ENCODE data around the gene ATAD3B.
"Not testable (repeated sequence)": the region's sequence is repeated elsewhere in the genome, so short reads cannot be mapped to it uniquely, and the experiment has no call there.

Gene ATAD3B

GRCh38 chr1:1425753-1426495, 45.6 kb upstream of the ATAD3B start:
- WGBS (ENCODE audit: insufficient coverage), result 56% methylated on average over 27 of the region's 33 CpGs
- Histone ChIP-seq H3K4me1 (ENCODE audit: control extremely low read depth in 1 of 4, control insufficient read depth in 4 of 4, insufficient read depth in 4 of 4, low read length in 3 of 4) (peaks cover 0 to 26% (median 13%) of the 10 kb centered on the region in 4 experiments), H3K27me3 (replicated peaks in 2 of 5; ENCODE audit: control insufficient read depth in 4 of 5, insufficient read depth in 5 of 5, low read length in 4 of 5) (peaks cover 0 to 5% (median 0%) of the 10 kb centered on the region in 5 experiments), H3K36me3 (ENCODE audit: control insufficient read depth in 4 of 4, insufficient read depth in 4 of 4, low read length in 3 of 4) (no peaks in the 10 kb centered on the region), H3K9me3 (ENCODE audit: control extremely low read depth in 1 of 5, control insufficient read depth in 4 of 5, insufficient read depth in 2 of 5, low read depth in 1 of 5, low read length in 4 of 5) (no peaks in the 10 kb centered on the region), H3K27ac (ENCODE audit: insufficient read depth in 1 of 2, low read depth in 1 of 2, low read length in 2 of 2, poor library complexity in 1 of 2, severe bottlenecking in 2 of 2) (no peak overlapping the region), H3K4me3 (ENCODE audit: control insufficient read depth in 1 of 7, extremely low read depth in 1 of 7, insufficient read depth in 4 of 7, low read depth in 2 of 7, low read length in 6 of 7) (peak overlapping the region in 1 of 7 experiments; percentile 25)
- ChIA-PET CTCF (interaction anchor here (1.0 to 1.8 kb wide), 5 partner anchors 11 to 24 kb away, joined by 3 to 5 read pairs (median 4); no protein-coding TSS in a partner anchor), POLR2A (no interaction called here)
- DNase-seq, result no peak

DNA sequence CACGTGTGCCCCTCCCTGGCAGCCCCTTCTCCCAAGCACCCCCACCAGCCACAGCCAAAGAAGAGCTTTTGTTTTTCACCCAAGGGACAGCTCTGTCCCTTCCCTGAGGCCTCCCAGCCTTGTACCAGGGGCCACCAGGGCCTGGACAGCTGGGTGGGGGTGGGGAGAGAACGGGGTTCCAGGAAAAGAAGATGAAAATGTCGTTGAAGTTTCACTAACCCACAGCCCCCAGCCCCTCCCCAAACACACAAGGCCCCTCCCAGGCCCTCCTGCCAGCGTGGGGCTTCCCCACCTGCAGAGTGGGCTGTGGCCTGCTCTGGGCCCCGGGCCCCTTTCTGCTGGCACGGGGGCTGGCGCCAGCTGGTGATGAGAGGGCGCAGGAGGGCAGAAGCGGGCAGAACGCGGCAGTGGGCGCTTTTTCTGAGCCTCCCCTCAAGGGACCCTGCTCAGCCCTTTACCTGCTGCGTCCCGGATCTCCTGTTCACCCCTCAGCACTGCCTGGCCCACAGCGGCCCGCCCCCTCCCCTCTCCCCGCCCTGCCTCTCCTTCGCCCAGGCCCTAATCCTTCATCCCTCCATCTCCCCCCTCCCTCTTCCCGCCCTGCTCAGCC, 45.0 kb upstream of the ATAD3B start:
- no peaks in the 10 kb centered on the region for H3K9me3 ChIP-seq (ENCODE audit: control extremely low read depth in 1 of 5, control insufficient read depth in 4 of 5, insufficient read depth in 2 of 5, low read depth in 1 of 5, low read length in 4 of 5)
- H3K36me3 ChIP-seq (ENCODE audit: control insufficient read depth in 4 of 4, insufficient read depth in 4 of 4, low read length in 3 of 4), result no peaks in the 10 kb centered on the region
- H3K27me3 ChIP-seq (replicated peaks in 2 of 5; ENCODE audit: control insufficient read depth in 4 of 5, insufficient read depth in 5 of 5, low read length in 4 of 5), result peaks cover 0 to 4% (median 0%) of the 10 kb centered on the region in 5 experiments
- peak overlapping the region in 1 of 7 experiments; percentile 25 for H3K4me3 ChIP-seq (ENCODE audit: control insufficient read depth in 1 of 7, extremely low read depth in 1 of 7, insufficient read depth in 4 of 7, low read depth in 2 of 7, low read length in 6 of 7)
- POLR2A ChIA-PET, result no interaction called here
- peak in 2 of 3 donors; percentile 54 to 67 for DNase-seq
- no peak overlapping the region for H3K27ac ChIP-seq (ENCODE audit: insufficient read depth in 1 of 2, low read depth in 1 of 2, low read length in 2 of 2, poor library complexity in 1 of 2, severe bottlenecking in 2 of 2)
- WGBS (ENCODE audit: insufficient coverage), result 29% methylated on average over 15 of the region's 19 CpGs
- CTCF ChIA-PET, result interaction anchor here (1.0 to 1.1 kb wide), 3 partner anchors 10 to 24 kb away, joined by 3 to 5 read pairs (median 4); no protein-coding TSS in a partner anchor
- H3K4me1 ChIP-seq (ENCODE audit: control extremely low read depth in 1 of 4, control insufficient read depth in 4 of 4, insufficient read depth in 4 of 4, low read length in 3 of 4), result peaks cover 0 to 32% (median 15%) of the 10 kb centered on the region in 4 experiments

DNA sequence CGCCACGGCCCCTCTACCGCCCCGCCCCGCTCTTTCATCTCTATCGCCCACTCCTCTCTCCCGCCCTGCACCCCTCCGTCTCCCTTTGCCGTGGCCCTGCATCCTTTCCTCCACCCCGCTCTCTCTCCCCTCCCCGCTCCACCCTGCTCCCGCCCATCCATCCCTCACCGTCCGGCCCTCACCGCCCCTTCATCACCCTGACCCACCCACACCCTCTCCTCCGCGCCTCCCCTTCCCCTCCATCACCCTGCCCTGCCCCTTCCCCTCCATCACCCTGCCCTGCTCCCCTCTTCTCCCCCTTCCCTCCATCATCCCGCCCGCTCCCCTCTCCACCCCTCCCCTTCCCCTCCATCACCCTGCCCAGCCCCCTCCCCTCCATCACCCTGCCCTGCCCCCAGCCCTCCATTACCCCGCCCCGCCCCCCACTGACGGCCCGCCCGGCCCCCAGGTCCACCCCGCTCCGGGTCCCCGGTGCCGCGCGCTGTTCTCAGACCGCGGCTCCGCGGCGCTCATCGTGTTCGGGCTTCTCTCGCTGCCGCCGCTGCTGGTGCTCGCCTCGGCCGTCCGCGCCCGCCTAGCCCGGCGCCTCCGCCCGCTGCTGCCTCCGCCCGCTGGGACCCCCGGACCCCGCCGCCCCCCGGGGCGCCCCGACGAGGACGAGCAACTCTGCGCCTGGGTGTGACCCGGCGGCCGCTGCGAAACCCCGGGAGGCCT, 44.3 kb upstream of the ATAD3B start:
- Histone ChIP-seq H3K4me1 (ENCODE audit: control extremely low read depth in 1 of 4, control insufficient read depth in 4 of 4, insufficient read depth in 4 of 4, low read length in 3 of 4) (peaks cover 0 to 39% (median 22%) of the 10 kb centered on the region in 4 experiments), H3K9me3 (ENCODE audit: control extremely low read depth in 1 of 5, control insufficient read depth in 4 of 5, insufficient read depth in 2 of 5, low read depth in 1 of 5, low read length in 4 of 5) (no peaks in the 10 kb centered on the region), H3K27me3 (replicated peaks in 2 of 5; ENCODE audit: control insufficient read depth in 4 of 5, insufficient read depth in 5 of 5, low read length in 4 of 5) (peaks cover 0 to 4% (median 0%) of the 10 kb centered on the region in 5 experiments), H3K4me3 (ENCODE audit: control insufficient read depth in 1 of 7, extremely low read depth in 1 of 7, insufficient read depth in 4 of 7, low read depth in 2 of 7, low read length in 6 of 7) (peak overlapping the region in 2 of 7 experiments; percentile 40 to 50), H3K36me3 (ENCODE audit: control insufficient read depth in 4 of 4, insufficient read depth in 4 of 4, low read length in 3 of 4) (no peaks in the 10 kb centered on the region), H3K27ac (ENCODE audit: insufficient read depth in 1 of 2, low read depth in 1 of 2, low read length in 2 of 2, poor library complexity in 1 of 2, severe bottlenecking in 2 of 2) (no peak overlapping the region)
- ChIA-PET POLR2A (no interaction called here), CTCF (no interaction called here)
- peak in 1 of 3 donors; percentile 37 for DNase-seq
- WGBS (ENCODE audit: insufficient coverage), result 11% methylated on average over 59 of the region's 66 CpGs

DNA sequence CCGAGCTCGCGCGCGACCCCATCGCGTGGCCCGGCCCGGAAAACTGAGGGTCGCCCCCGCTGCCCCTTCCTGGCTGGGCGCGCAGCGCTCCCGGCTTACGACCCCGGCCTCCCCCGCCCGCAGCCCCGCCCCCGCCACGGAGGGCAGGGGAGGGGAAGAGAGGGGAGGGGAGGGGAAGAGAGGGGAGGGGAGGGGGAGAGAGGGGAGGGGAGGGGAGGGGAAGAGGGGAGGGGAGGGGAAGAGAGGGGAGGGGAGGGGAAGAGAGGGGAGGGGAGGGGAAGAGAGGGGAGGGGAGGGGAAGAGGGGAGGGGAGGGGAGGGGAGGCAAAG, 43.8 kb upstream of the ATAD3B start:
- DNase-seq, result peak in 1 of 3 donors; percentile 53
- POLR2A ChIA-PET, result no interaction called here
- no peaks in the 10 kb centered on the region for H3K36me3 ChIP-seq (ENCODE audit: control insufficient read depth in 4 of 4, insufficient read depth in 4 of 4, low read length in 3 of 4)
- peaks cover 0 to 2% (median 0%) of the 10 kb centered on the region in 5 experiments for H3K27me3 ChIP-seq (replicated peaks in 2 of 5; ENCODE audit: control insufficient read depth in 4 of 5, insufficient read depth in 5 of 5, low read length in 4 of 5)
- H3K9me3 ChIP-seq (ENCODE audit: control extremely low read depth in 1 of 5, control insufficient read depth in 4 of 5, insufficient read depth in 2 of 5, low read depth in 1 of 5, low read length in 4 of 5), result no peaks in the 10 kb centered on the region
- peak overlapping the region in 2 of 7 experiments; percentile 40 to 50 for H3K4me3 ChIP-seq (ENCODE audit: control insufficient read depth in 1 of 7, extremely low read depth in 1 of 7, insufficient read depth in 4 of 7, low read depth in 2 of 7, low read length in 6 of 7)
- H3K27ac ChIP-seq (ENCODE audit: insufficient read depth in 1 of 2, low read depth in 1 of 2, low read length in 2 of 2, poor library complexity in 1 of 2, severe bottlenecking in 2 of 2), result no peak overlapping the region
- whole genome bisulfite sequencing (ENCODE audit: insufficient coverage), result 0% methylated on average over 9 of the region's 22 CpGs
- CTCF ChIA-PET, result interaction anchor here (2.9 kb wide), 1 partner anchor 12 kb away, joined by 11 read pairs; no protein-coding TSS in a partner anchor
- H3K4me1 ChIP-seq (ENCODE audit: control extremely low read depth in 1 of 4, control insufficient read depth in 4 of 4, insufficient read depth in 4 of 4, low read length in 3 of 4), result peaks cover 0 to 44% (median 22%) of the 10 kb centered on the region in 4 experiments

DNA sequence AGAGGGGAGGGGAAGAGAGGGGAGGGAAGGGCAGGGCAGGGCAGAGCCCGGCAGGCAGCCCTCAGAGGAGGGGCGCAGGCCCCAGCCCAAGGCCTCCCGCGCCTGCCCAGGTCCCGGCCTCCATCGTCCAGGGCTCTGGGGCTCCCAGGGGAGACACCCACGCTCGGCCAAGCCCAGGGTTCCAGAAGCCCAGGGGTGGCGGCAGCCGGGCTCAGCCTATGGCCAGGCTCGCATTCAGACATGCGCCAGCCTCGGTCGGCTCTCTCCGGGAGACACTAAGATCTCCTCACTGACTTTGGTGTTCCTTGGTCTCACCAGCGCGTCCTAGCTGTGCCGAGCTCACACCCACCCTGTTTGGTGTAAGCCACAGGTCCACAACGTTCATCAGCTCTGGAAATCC, 43.4 kb upstream of the ATAD3B start:
- CTCF ChIA-PET, result interaction anchor here (2.9 kb wide), 1 partner anchor 13 kb away, joined by 11 read pairs; no protein-coding TSS in a partner anchor
- H3K27me3 ChIP-seq (replicated peaks in 2 of 5; ENCODE audit: control insufficient read depth in 4 of 5, insufficient read depth in 5 of 5, low read length in 4 of 5), result peaks cover 0 to 2% (median 0%) of the 10 kb centered on the region in 5 experiments
- no peak overlapping the region for H3K4me3 ChIP-seq (ENCODE audit: control insufficient read depth in 1 of 7, extremely low read depth in 1 of 7, insufficient read depth in 4 of 7, low read depth in 2 of 7, low read length in 6 of 7)
- H3K4me1 ChIP-seq (ENCODE audit: control extremely low read depth in 1 of 4, control insufficient read depth in 4 of 4, insufficient read depth in 4 of 4, low read length in 3 of 4), result peaks cover 0 to 48% (median 24%) of the 10 kb centered on the region in 4 experiments
- H3K27ac ChIP-seq (ENCODE audit: insufficient read depth in 1 of 2, low read depth in 1 of 2, low read length in 2 of 2, poor library complexity in 1 of 2, severe bottlenecking in 2 of 2), result no peak overlapping the region
- POLR2A ChIA-PET, result no interaction called here
- H3K36me3 ChIP-seq (ENCODE audit: control insufficient read depth in 4 of 4, insufficient read depth in 4 of 4, low read length in 3 of 4), result no peaks in the 10 kb centered on the region
- DNase-seq, result no peak
- H3K9me3 ChIP-seq (ENCODE audit: control extremely low read depth in 1 of 5, control insufficient read depth in 4 of 5, insufficient read depth in 2 of 5, low read depth in 1 of 5, low read length in 4 of 5), result no peaks in the 10 kb centered on the region
- WGBS (ENCODE audit: insufficient coverage), result 87% methylated on average over 17 of the region's 19 CpGs

DNA sequence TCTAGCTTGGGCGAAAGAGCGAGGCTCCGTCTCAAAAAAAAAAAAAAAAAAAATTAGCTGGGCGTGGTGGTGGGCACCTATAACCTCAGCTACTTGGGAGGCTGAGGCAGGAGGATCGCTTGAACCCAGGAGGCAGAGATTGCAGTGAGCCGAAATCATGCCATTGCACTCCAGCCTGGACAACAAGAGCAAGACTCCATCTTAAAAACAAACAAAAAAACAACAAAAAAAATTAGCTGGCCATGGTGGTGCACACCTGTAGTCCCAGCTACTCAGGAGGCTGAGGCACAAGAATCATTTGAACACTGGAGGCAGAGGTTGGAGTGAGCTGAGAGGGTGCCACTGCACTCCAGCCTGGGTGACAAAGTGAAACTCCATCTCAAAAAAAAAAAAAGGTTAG, 42.6 kb upstream of the ATAD3B start:
- peaks cover 0 to 56% (median 32%) of the 10 kb centered on the region in 4 experiments for H3K4me1 ChIP-seq (ENCODE audit: control extremely low read depth in 1 of 4, control insufficient read depth in 4 of 4, insufficient read depth in 4 of 4, low read length in 3 of 4)
- WGBS (ENCODE audit: insufficient coverage), result 93% methylated on average over 5 of the region's 6 CpGs
- ChIA-PET POLR2A (interaction anchor here (0.7 kb wide), 1 partner anchor 8 kb away, joined by 3 read pairs; no protein-coding TSS in a partner anchor), CTCF (interaction anchor here (0.7 to 3.1 kb wide), 4 partner anchors 9 to 30 kb away, joined by 3 to 11 read pairs (median 6); partner anchors contain the start of genes ANKRD65 and CCNL2)
- H3K36me3 ChIP-seq (ENCODE audit: control insufficient read depth in 4 of 4, insufficient read depth in 4 of 4, low read length in 3 of 4); DNase-seq; H3K27ac ChIP-seq (ENCODE audit: insufficient read depth in 1 of 2, low read depth in 1 of 2, low read length in 2 of 2, poor library complexity in 1 of 2, severe bottlenecking in 2 of 2); H3K27me3 ChIP-seq (replicated peaks in 2 of 5; ENCODE audit: control insufficient read depth in 4 of 5, insufficient read depth in 5 of 5, low read length in 4 of 5); H3K9me3 ChIP-seq (ENCODE audit: control extremely low read depth in 1 of 5, control insufficient read depth in 4 of 5, insufficient read depth in 2 of 5, low read depth in 1 of 5, low read length in 4 of 5); H3K4me3 ChIP-seq (ENCODE audit: control insufficient read depth in 1 of 7, extremely low read depth in 1 of 7, insufficient read depth in 4 of 7, low read depth in 2 of 7, low read length in 6 of 7): not testable (repeated sequence)
